Activated CD4-positive, alpha-beta T cell treated with anti-CD3 and anti-CD28 coated beads for 36 hours (primary cell): ENCODE measurements around the gene NF2. TPM values are rescaled to one million over a fixed set of nuclear protein-coding genes. Genes with fewer than 3 reads are reported as not detected.
"Not testable (repeated sequence)": the region's sequence is repeated elsewhere in the genome, so short reads cannot be mapped to it uniquely, and the experiment has no call there.

Source experiments
- ATAC-seq: fragments of 200-7000 bp; cut with Tn5 transposase; one replicate; pipeline ENCODE4 v1.10.0; 2021; ENCODE audit warnings: mild to moderate bottlenecking, moderate library complexity
- CTCF ChIA-PET: fragments of 350-600 bp; sonication (Branson Sonifier 250); formaldehyde crosslinking; loops from one replicate; lab custom pipeline; 2021; ENCODE audit warnings: antibody characterized with exemption; lab: Charles Lee
- POLR2A ChIA-PET: fragments of 350-600 bp; sonication (Branson Sonifier 250); formaldehyde crosslinking; loops from one replicate; lab custom pipeline; 2021; ENCODE audit warnings: antibody characterized with exemption, inconsistent platforms; lab: Charles Lee
- DNase-seq: peaks from one replicate; pipeline ENCODE4 v3.0.0-alpha.2; 2020
- H3K27ac Mint-ChIP-seq: one replicate; pipeline ENCODE4 v1.8.0; 2021; ENCODE audit warnings: mixed read lengths
- H3K27me3 Mint-ChIP-seq: one replicate; pipeline ENCODE4 v1.8.0; 2021; ENCODE audit warnings: mixed read lengths
- H3K36me3 Mint-ChIP-seq: one replicate; pipeline ENCODE4 v1.8.0; 2021; ENCODE audit warnings: low read depth, mixed read lengths
- H3K4me1 Mint-ChIP-seq: one replicate; pipeline ENCODE4 v1.8.0; 2021; ENCODE audit warnings: mixed read lengths
- H3K4me3 Mint-ChIP-seq: one replicate; pipeline ENCODE4 v1.8.0; 2021; ENCODE audit warnings: mild to moderate bottlenecking, moderate library complexity, mixed read lengths
- H3K9me3 Mint-ChIP-seq: one replicate; pipeline ENCODE4 v1.8.0; 2021; ENCODE audit warnings: low read depth, mixed read lengths
- intact Hi-C, 2 experiments: fragments of 100-400 bp; cut with DNase I in 1 of 2; cut with micrococcal nuclease in 1 of 2; formaldehyde crosslinking; loops; one replicate each; pipeline versions ENCODE4 v1.14.2 to v1.15.1; 2022 to 2024; cut with DNase I, micrococcal nuclease
- total RNA-seq, 2 experiments: library from RNA; stranded (reverse); gene quantifications; one replicate each; pipeline ENCODE4 v1.2.3, GENCODE V29; 2021

The NF2 gene
- total RNA-seq, 2 experiments from 2014 or later = 40.2 to 43.1 TPM

DNA sequence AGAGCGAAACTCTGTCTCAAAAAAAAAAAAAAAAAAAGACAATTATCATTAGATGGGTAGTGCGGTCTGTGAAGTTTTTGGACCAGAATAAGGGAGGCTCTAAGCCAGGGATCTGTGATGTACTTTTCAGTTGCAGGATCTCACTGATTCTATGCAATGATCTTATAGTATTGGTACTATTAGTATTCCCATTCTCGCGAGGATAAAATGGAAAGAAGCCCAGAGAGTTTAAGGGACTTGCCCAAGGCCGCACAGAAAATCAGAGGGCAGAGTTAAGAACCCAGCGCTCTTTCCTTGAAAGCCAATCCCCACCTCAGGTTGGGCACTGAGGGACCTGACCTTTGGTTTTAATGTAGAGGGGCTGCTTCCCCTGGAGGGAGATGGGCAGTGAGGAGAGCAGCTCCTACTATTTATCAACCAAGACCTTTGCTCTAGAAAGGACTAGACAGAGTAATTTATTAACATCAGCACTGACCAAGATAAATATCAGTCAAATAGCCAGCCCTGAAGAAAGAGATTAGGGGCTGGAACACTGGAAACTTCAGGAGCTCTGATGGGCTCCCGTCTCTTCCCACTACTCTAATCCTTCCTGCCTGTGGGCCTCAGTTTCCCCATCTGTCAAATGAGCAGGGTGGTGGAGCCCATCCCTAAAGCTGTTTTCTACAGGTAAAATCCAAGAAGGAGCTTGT, 28.5 kb upstream of the NF2 start:
- POLR2A ChIA-PET = no interaction called here

DNA sequence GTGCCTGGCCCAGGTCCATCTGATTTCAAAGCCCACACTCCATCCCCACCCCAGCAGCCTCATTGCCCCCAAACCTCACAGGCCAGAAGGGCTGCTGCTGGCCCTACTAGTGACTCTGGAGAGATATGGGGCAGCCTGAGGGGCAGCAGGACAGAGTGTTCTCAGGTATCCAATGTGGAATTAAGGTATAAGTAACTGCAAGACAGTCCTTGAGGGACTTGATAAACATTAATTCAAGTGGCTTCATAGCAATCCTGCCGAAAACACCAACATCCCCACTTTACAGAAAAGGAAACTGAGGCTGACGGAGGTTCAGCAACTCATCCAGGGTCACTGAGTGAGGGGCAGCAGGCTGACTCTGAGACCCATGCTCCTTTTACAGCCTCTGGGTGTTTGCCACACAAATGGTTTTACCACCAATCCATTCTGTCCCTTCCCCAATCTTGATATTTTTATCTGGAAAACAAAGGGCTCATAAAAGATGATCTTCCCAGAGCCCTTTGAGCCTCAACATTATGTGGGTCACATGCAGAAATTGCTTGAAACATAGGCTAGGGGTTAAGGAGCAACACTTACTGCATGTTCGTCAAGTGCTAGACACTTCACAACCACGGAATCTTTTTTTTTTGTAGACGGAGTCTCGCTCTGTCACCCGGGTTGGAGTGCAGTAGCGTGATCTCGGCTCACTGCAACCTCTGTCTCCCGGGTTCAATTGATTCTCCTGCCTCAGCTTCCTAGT, 24.8 kb upstream of the NF2 start:
- peaks cover 4% of the 10 kb centered on the region for H3K36me3 Mint-ChIP-seq
- no peaks in the 10 kb centered on the region for H3K27me3 Mint-ChIP-seq
- intact Hi-C loops = no loop called here
- POLR2A ChIA-PET = no interaction called here
- CTCF ChIA-PET = no interaction called here
- H3K4me3 Mint-ChIP-seq = no peak overlapping the region
- H3K27ac Mint-ChIP-seq = no peak overlapping the region
- DNase-seq = no peak
- H3K9me3 Mint-ChIP-seq = no peaks in the 10 kb centered on the region
- peaks cover 8% of the 10 kb centered on the region for H3K4me1 Mint-ChIP-seq
- no peak for ATAC-seq

More for the DNA sequence above, 28.5 kb upstream of the NF2 start:
- no peak overlapping the region for H3K4me3 Mint-ChIP-seq
- intact Hi-C loops = no loop called here
- CTCF ChIA-PET = interaction anchor here (0.5 to 1.1 kb wide), 3 partner anchors 13 to 64 kb away, joined by 3 to 5 read pairs (median 3); no protein-coding TSS in a partner anchor
- H3K9me3 Mint-ChIP-seq = no peaks in the 10 kb centered on the region
- H3K36me3 Mint-ChIP-seq = peaks cover 2% of the 10 kb centered on the region
- peaks cover 1% of the 10 kb centered on the region for H3K4me1 Mint-ChIP-seq
- no peaks in the 10 kb centered on the region for H3K27me3 Mint-ChIP-seq
- H3K27ac Mint-ChIP-seq = no peak overlapping the region
- ATAC-seq (no peak), DNase-seq (no peak)

- peak overlapping the region; percentile 89 for H3K27ac Mint-ChIP-seq
- ChIA-PET POLR2A (no interaction called here), CTCF (interaction anchor here (0.5 to 0.7 kb wide), 3 partner anchors 10 to 759 kb away, joined by 3 to 4 read pairs (median 3); no protein-coding TSS in a partner anchor)
- intact Hi-C loops = no loop called here
- H3K4me3 Mint-ChIP-seq = peak overlapping the region; percentile 89
- no peaks in the 10 kb centered on the region for H3K9me3 Mint-ChIP-seq
- DNase-seq (peak; percentile 29), ATAC-seq (peak; percentile 24)
- peaks cover 8% of the 10 kb centered on the region for H3K4me1 Mint-ChIP-seq
- H3K36me3 Mint-ChIP-seq = peaks cover 4% of the 10 kb centered on the region
- no peaks in the 10 kb centered on the region for H3K27me3 Mint-ChIP-seq
These were observed 23.1 kb upstream of the NF2 start for GRCh38 chr22:29580200-29580810.

GRCh38 chr22:29581799-29582198, 21.6 kb upstream of the NF2 start:
- Mint-ChIP-seq H3K27me3 (no peaks in the 10 kb centered on the region), H3K4me1 (peaks cover 8% of the 10 kb centered on the region), H3K9me3 (no peaks in the 10 kb centered on the region), H3K4me3 (peak overlapping the region; percentile 89), H3K27ac (peak overlapping the region; percentile 93), H3K36me3 (peaks cover 4% of the 10 kb centered on the region)
- POLR2A ChIA-PET = no interaction called here
- no peak for ATAC-seq
- intact Hi-C loops = loop anchor here (1.0 kb wide), 8 partner anchors 22 to 302 kb away; partner anchors contain the start of genes THOC5 (in 2 of the 2), AP1B1 (in 1 of the 2), ASCC2 (in 1 of the 2) and MTMR3 (in 1 of the 2)
- DNase-seq = no peak
- CTCF ChIA-PET = interaction anchor here (0.9 kb wide), 1 partner anchor 8 kb away, joined by 3 read pairs; no protein-coding TSS in a partner anchor

GRCh38 chr22:29584975-29585374, 18.5 kb upstream of the NF2 start:
- no peak overlapping the region for H3K4me3 Mint-ChIP-seq
- no peak overlapping the region for H3K27ac Mint-ChIP-seq
- ChIA-PET POLR2A (no interaction called here), CTCF (interaction anchor here (0.8 to 1.8 kb wide), 2 partner anchors 41 to 42 kb away, joined by 3 to 9 read pairs; no protein-coding TSS in a partner anchor)
- intact Hi-C loops = no loop called here
- H3K9me3 Mint-ChIP-seq = no peaks in the 10 kb centered on the region
- DNase-seq (no peak), ATAC-seq (no peak)
- H3K27me3 Mint-ChIP-seq = no peaks in the 10 kb centered on the region
- H3K36me3 Mint-ChIP-seq = peaks cover under 1% of the 10 kb centered on the region
- peaks cover 7% of the 10 kb centered on the region for H3K4me1 Mint-ChIP-seq

DNA sequence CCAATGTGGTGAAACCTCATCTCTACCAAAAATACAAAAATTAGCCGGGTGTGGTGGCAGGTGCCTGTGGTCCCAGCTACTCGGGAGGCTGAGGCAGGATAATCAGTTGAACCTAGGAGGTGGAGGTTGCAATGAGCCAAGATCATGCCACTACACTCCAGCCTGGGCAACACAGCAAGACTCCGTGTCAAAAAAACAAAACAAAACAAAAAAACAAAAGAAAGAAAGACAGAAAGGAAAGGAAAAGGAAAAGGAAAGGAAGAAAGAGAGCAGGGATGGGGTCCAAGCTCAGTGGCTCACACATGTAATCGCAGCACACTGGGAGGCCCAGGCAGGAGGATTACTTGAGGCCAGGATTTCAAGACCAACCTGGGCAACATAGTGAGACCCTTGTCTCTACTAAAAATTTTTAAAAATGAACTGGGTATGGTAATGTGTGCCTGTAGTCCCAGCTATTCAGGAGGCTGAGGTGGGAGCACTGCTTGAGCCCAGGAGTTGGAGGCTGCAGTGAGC, 17.2 kb upstream of the NF2 start:
- H3K4me1 Mint-ChIP-seq = peaks cover 13% of the 10 kb centered on the region
- ATAC-seq, intact Hi-C loops, H3K36me3 Mint-ChIP-seq, DNase-seq, POLR2A ChIA-PET, H3K9me3 Mint-ChIP-seq, H3K27ac Mint-ChIP-seq, H3K4me3 Mint-ChIP-seq, H3K27me3 Mint-ChIP-seq: not testable (repeated sequence)
- CTCF ChIA-PET = interaction anchor here (0.7 to 1.8 kb wide), 5 partner anchors 11 to 48 kb away, joined by 3 to 9 read pairs (median 3); no protein-coding TSS in a partner anchor

DNA sequence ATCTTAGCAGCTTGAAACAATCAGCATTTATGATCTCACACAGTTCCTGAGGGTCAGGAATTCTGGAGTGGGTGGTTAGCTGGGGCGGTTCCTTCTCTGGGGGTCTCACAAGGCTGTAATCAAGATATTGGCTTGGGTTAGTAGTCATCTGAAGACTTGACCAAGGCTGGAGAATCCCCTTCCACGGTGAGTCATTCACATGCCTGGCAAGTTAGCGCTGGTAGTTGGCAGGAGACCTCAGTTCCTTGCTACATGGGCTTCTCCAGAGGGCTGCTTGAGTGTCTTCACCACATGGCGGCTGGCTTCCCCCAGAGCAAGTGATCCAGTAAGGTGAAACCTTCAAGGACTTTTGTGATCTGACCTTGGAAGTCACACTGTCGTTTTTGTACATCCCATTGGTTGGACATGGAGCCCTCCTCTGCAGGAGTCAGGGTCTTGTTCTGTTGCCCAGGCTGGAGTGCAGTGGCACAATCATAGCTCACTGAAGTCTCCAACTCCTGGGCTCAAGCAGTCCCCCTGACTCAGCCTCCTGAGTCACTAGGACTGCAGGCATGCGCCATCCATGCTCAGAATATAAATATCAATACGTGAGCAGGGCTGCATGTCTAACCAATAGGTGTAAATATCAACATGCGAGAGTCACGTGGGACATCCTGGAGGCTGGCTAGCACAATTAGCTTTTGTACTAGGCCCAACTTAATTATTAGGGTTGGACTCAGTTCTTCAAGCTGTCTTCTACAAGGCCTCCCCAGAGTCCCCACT, 15.3 kb upstream of the NF2 start:
- intact Hi-C loops = no loop called here
- no peak for DNase-seq
- Mint-ChIP-seq H3K27ac (no peak overlapping the region), H3K36me3 (no peaks in the 10 kb centered on the region), H3K4me1 (peaks cover 8% of the 10 kb centered on the region), H3K4me3 (no peak overlapping the region), H3K9me3 (no peaks in the 10 kb centered on the region), H3K27me3 (no peaks in the 10 kb centered on the region)
- CTCF ChIA-PET = interaction anchor here (0.7 to 4.1 kb wide), 7 partner anchors 14 to 203 kb away, joined by 3 to 20 read pairs (median 3); no protein-coding TSS in a partner anchor
- no peak for ATAC-seq
- POLR2A ChIA-PET = no interaction called here

- no peaks in the 10 kb centered on the region for H3K36me3 Mint-ChIP-seq
- ChIA-PET CTCF (interaction anchor here (1.5 kb wide), 1 partner anchor 32 kb away, joined by 5 read pairs; no protein-coding TSS in a partner anchor), POLR2A (interaction anchor here (0.7 kb wide), 1 partner anchor 650 kb away, joined by 5 read pairs; no protein-coding TSS in a partner anchor)
- H3K27ac Mint-ChIP-seq = no peak overlapping the region
- intact Hi-C loops = no loop called here
- no peak overlapping the region for H3K4me3 Mint-ChIP-seq
- ATAC-seq = no peak
- DNase-seq = no peak
- H3K9me3 Mint-ChIP-seq = no peaks in the 10 kb centered on the region
- H3K27me3 Mint-ChIP-seq = no peaks in the 10 kb centered on the region
- peaks cover 8% of the 10 kb centered on the region for H3K4me1 Mint-ChIP-seq
These were observed 9.5 kb upstream of the NF2 start for GRCh38 chr22:29593923-29594322.

GRCh38 chr22:29594447-29594846, 9.0 kb upstream of the NF2 start:
- not testable (repeated sequence) for H3K4me3 Mint-ChIP-seq

DNA sequence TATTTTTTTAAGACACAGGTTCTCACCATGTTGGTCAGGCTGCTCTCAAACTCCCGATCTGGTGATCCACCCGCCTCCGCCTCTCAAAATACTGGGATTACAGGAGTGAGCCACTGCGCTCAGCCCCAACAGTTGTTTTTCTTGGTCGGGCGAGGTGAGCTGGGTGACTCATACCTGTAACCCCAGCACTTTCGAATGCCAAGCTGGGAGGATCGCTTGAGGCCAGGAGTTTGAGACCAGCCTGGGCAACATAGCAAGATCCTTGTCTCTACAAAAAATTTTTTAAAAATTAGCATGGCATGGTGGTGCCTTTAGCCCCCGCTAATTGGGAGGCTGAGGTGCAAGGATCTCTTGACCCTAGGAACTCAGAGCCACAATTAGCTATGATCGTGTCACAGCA, 7.0 kb upstream of the NF2 start:
- Mint-ChIP-seq H3K27me3 (no peaks in the 10 kb centered on the region), H3K27ac (no peak overlapping the region), H3K4me3 (no peak overlapping the region), H3K9me3 (no peaks in the 10 kb centered on the region), H3K4me1 (no peaks in the 10 kb centered on the region), H3K36me3 (no peaks in the 10 kb centered on the region)
- POLR2A ChIA-PET = no interaction called here
- ATAC-seq (no peak), DNase-seq (no peak)
- intact Hi-C loops = no loop called here
- CTCF ChIA-PET = interaction anchor here (0.7 to 1.1 kb wide), 2 partner anchors 29 kb away, joined by 3 to 4 read pairs; no protein-coding TSS in a partner anchor

More at GRCh38 chr22:29594447-29594846, 9.0 kb upstream of the NF2 start:
- POLR2A ChIA-PET, H3K4me1 Mint-ChIP-seq, intact Hi-C loops, H3K27me3 Mint-ChIP-seq, H3K9me3 Mint-ChIP-seq, H3K27ac Mint-ChIP-seq, DNase-seq, ATAC-seq, H3K36me3 Mint-ChIP-seq: not testable (repeated sequence)
- CTCF ChIA-PET = interaction anchor here (0.6 to 1.5 kb wide), 3 partner anchors 17 to 95 kb away, joined by 3 to 5 read pairs (median 5); no protein-coding TSS in a partner anchor
